ENCODE results near the gene CAPN14.

CAPN14 gene, protein sequence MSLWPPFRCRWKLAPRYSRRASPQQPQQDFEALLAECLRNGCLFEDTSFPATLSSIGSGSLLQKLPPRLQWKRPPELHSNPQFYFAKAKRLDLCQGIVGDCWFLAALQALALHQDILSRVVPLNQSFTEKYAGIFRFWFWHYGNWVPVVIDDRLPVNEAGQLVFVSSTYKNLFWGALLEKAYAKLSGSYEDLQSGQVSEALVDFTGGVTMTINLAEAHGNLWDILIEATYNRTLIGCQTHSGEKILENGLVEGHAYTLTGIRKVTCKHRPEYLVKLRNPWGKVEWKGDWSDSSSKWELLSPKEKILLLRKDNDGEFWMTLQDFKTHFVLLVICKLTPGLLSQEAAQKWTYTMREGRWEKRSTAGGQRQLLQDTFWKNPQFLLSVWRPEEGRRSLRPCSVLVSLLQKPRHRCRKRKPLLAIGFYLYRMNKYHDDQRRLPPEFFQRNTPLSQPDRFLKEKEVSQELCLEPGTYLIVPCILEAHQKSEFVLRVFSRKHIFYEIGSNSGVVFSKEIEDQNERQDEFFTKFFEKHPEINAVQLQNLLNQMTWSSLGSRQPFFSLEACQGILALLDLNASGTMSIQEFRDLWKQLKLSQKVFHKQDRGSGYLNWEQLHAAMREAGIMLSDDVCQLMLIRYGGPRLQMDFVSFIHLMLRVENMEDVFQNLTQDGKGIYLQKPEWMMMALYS

DNA sequence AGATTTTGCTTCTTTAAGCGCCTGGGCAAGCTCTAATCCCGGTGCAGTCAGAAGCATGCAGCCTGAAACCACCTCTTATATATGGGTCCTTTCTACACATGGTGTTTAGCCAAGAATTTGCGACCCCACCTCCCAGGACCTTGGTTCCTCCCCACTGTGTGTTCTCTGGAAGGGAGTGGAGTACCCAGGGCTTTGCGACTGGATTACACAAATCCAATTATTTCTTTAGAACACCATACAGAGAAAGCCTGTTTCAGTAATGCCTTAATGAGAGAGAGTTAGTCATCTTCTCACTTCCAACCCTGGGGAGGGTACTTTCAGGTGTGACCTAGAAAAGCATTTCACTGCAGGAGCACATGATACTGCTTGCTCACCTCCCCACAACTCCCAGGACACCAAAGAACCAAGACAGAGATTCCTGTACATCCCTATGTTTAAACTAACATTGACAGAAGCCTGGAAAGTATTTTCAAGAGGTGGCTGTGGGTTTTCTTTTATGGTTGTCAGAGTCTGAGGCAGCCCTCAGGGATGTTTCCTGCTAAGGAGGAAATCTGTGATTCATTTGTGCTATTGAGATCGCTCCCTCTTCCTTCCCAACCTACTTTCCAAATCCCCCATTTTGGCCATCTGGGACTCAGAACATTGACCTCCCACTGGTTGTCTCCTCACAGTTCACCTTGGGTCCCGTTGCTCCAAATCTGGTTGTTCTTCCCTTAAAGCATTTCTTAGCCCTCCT lies at the start of gene CAPN14:
Gene CAPN14, minus strand, starts transcription at position 51 of the 736 bp plus-strand sequence. CDS start 12,068 bp downstream, outside the sequence.
- no peak for DNase-seq (ENCODE audit: low read depth)

DNA sequence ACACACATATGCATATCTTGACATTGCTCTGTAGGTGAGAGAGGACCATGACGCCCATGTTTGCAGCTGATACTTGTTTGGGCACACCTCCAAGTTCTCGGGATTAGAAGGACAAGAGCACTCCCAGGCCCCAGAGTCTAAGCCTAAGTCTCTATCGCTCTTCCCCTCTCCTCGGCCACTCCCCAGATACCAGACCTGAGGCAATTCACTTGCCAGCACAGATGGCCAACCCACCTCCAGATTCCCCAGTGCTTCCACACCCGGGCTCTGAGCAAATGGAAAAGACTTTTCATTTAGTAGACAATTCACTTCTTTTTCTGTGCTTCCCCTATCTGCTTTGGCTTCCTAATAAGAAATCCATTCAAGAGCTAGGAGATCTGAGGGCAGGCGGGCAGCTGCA lies 49.5 kb upstream of the CAPN14 start:
- no peak for DNase-seq (ENCODE audit: low read depth)

DNA sequence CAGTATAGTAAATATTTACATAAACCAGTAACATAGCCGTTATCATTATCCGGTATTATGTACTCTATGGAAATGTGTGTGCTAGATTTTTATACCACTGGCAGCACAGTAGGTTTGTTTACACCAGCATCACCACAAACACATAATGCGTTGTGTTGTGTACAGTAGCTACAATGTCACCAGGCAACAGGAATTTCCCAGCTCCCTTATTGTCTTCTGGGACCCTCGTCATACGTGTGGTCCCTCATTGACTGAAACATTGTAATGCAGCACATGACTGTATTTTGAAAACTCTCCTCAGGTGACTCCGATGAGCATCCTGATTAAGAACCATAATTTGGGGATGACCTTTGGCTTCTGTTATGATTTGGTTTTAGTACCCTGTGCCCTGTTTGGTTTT lies 47.9 kb upstream of the CAPN14 start:
- DNase-seq (ENCODE audit: low read depth) = no peak

DNA sequence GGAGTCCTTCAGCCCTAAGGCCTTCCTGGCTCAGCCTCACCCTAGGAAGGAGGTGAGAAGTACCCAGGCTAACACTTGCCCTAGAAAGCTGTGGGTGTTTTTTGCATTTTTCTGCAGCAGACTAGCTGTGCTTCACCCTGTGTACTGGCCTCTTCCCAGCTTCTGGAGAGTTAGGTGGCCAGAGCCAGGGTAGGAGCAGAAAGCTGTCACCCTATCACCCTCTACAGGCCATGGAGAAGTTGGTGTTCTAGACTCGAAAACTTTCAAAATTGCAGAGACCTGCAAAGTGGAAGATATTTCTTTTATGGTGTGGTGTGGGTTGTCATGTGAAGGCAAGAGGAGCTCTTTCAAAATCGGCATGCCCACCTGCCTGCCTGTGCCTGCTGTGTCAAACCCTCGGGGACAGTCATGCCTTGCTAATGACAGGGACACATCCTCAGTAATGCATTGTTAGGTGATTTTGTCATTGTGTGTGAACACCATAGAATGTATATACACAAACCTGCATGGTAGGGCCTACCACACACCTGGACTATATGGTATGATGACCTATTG lies 46.4 kb upstream of the CAPN14 start:
- no peak for DNase-seq (ENCODE audit: low read depth)

DNA sequence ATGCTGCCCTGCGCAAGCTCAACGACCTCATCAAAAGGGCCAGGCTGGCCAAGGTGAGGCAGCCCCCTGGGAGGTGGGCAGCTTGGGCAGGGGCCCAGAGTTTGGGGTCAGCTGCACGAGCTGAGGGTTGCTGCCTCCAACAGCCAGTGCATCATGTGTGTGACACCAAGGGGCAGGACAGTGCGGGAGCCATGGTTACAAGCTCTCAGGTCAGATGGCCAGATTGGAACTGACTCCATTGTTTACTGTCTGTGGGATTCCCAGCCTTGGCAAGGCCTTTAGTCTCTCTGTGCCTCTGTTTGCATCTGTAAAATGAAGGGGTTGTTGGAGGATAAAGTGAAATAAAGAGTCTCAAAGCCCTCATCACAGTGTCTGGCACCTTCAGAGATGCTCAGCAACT lies 43.6 kb upstream of the CAPN14 start:
- DNase-seq (ENCODE audit: low read depth) = no peak

DNA sequence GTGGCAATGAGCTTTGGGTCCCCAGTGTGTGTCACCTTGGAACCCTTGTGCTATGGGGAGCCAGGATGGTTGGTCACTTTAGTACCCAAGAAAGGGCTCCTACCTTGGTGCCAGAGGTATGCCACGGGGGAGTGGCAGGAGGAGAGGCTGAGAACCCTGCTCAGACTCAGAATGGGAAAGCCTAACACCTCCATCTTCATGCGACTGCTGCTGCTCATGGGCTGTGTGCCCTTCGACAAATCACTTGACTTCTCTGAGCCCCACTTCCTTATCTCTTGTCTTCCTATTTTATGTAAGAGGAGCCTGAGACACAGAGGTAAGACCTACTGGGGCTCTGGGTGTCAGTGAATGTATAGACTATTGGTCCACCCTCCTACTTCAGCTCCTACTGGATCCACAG lies 41.8 kb upstream of the CAPN14 start:
- DNase-seq (ENCODE audit: low read depth) = no peak

DNA sequence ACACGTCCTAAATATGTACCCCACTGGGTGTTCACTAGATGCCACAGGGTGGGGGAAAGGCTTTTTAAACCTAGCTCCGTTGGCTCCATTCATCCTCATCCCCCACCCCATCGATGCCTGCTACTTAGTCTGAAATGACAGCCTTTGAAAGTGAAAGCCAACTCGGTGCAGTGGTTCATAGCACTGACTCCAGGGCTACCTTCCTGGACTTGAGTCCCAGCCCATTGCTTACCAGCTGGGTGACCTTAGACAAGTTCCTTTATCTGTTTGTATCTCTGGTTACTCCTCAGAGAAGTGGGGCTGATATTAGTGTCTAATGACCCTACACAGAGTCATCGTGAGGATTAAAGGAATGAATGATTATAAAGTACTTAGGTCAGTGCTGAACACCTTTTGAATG lies 41.0 kb upstream of the CAPN14 start:
- no peak for DNase-seq (ENCODE audit: low read depth)

DNA sequence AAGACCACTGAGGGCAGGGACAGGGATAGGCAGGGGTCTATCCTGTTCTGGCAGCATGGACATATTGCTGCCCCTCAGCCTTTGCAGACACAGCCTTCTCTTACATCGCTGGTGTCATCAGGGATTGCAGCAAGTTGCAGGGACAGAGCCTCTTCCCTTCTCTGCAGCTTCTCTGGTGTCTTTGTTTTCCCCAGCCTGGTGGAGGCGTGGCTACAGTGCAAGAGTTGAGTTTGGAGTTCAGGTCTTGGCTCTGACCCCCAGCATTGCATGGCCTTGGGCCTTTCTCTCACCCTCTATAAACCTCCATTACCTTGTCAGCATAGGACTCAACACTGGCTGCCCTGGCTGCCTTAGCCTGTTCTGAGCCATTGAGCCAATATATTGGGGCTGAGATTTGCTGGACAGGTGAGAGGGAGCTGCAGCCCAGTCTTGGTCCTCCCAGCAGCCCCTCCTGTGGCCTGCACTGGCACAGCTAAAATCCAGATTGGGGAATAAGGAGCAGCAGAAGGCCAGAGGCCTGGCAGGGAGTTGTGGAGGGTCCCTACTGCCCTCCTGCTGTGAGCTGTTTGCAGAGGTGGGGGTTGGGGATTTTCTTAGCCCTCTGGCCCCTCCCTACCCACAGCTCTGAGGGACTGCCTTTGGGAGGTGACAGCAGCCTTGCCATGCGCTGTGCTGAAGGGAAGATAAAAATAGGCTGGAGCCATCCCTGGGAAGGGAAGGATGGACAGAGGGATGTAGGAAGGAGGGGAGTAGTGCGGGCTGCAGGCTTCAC lies 39.5 kb upstream of the CAPN14 start:
- DNase-seq (ENCODE audit: low read depth) = no peak

DNA sequence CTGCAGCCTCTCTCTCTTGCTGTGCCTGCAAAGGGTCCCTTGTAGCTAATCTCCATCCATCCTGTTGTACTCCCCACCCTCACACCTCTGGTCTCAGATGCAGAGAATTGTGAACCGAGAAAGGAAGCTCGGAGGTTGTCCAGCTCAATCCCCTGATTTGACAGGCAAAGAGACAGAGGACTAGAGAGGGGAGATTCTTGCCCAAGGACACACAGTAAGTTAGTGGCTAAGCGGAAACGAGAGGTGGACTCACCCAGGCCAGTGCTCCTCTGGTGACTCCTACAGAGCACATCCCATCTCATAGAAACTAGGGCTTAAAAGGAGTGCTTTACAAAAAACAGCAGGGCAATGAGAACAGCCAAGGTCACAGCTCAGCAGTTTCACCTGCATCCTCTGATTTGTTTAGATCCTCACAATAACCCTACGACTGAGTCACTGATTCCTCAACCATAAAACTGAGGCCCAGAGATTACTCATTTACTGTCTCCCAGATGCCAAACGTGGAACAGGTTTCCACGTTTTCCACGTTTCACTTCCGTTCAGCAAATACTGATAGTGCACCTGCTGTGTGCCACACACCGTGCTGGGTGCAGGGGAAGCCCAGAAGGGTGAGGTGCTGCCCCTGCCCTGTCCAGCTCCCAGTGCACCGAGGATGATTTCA lies 38.7 kb upstream of the CAPN14 start:
- no peak for DNase-seq (ENCODE audit: low read depth)

DNA sequence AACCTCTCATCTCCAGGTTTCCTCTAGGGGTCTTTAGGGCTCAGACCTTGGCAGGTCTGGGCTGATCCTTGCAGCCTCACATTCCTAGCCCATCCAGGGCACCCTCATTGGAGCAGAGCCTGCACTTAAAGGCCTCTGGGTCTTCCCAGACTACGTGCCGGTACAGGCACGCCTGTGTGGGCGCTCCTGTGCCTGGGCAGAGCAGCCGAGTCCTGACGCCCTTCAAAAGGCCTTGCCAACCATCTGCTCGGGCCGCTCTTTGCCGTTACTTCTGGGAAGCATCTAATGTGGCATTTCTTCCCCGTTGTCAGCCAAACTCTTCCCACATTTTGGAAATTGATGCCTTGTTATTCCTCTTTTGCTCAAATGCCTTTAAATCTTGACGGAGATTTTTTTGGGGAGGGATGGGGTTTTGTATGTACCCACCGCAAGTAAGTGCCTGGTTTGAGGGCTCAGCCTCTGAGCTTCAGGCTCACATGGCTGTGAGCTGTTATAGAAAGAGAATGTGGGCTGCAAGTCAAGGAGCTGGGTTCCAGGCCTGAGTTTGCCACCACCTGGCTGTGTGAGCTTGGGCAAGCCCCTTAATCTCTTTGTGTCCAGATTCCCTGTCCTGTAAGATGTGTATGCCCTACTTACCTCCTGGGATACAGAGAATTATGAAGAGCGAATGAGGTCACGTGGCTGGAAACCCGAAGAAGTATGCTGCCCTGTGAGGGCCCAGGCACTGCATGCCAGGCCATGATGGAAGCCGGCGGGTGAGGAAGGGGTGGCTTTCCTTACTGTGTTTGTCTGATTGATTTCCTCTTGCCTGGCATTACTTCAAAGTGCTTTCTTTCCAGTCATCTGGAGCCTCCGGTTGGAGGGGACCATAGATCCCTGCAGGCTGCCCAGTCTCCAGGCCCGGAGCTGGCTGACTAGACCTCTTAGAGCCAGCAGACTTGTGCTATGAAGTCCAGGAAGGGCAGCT lies 37.2 kb upstream of the CAPN14 start:
- no peak for DNase-seq (ENCODE audit: low read depth)

DNA sequence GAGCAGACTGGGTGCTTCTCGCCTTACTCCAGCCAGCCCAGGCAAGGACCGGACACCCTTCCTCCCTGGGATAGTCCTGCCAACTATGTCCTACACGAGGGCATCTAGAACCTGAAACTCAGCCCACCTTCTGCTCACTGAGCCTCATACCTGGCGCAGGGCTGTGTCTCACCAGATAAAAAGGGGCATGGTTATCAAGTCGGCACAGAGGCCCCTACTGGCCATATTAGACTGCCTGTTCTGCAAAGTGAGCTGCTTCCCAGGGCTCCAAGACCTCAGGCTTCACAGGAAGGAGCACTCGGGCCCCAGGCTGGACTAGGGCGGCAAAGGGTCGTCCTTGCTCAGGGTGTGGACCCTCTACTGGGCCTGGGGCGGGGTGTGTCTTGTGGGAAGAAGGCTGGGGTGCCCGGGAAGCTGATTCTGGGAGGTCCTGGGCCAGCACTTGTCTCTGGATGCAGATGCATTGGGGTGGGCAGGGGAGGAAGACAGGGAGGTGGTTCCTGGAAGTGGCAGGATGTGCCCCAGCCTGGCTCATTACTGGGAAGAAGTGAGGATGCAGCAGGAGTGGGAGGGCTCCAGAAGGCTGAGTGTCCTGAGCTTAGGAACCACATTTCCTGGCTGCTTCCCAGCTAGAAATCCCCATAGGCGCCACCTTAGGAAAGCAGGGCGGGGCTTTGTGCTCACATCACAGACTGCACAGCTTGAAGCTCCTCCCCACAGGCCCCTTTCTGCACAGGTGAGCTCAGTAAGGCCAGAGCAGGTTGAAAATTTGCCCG lies 36.2 kb upstream of the CAPN14 start:
- DNase-seq (ENCODE audit: low read depth) = no peak

DNA sequence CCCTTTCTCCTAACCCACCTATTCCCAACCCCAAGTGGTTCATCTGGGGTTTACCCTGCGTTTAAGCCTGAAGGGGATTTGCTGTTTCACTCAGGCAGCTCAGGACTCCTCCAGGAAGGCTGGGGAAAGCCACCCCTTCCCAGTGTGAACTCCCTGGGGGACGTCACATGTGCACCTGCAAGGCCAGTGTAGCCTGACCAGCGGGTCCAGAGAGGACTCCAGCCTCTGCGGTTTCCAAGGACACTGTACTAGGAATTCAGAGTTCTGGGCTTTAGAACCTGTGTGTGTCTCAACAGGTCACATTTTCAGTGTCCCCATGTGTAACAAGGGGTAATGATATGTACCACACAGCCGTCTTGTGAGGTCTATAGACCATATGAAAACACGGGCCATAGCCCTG lies 34.5 kb upstream of the CAPN14 start:
- no peak for DNase-seq (ENCODE audit: low read depth)

DNA sequence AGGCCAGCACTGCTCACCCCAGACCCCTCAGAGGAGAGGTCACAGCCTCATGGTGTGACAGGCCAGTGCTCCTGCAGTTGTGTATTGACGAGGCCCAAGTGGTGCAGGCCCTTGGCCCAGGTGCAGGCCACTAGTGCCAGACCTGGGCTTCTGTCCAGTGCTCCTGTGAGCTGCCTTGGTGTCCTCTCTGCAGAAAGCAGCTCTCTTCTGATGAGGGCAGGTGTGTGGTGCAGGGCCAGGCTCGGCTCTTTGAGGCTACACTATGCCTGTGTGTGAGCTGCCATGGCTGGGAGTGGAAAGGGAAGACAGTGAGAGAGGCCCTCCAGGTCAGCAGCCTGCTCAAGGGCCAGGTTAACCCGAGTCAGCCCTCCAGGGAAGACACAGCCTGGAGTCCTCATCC lies 33.7 kb upstream of the CAPN14 start:
- DNase-seq (ENCODE audit: low read depth) = no peak

DNA sequence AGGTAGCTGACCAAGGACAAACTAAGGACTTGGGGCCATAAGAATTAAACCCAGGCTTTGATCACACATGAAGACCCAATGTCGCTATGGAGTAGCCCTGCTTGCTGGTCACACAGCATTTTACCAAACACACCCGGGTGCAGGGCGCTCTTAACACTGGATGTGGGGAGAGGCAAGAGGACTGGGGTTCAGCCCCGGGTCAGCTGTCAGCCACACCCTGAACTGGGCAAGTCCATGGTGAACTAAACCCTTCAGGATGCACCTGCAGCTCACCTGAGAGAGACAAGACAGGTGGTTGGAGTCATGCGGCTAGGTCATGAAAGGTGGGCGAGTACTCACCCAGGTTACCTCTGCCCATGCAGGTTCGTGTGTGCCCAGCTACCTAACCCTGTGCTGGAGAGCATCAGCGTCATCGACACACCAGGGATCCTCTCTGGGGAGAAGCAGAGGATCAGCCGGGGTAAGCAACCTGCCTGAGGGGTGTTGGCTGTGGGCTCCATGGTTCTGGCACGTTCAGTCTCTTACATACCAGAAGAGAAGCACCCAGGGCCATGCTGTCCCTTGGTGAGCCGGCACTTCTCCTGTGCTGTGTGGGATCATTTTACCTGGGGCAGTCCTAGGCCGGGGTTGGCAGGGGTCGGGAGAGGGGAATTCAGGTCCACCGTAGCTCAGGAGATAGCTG lies 31.8 kb upstream of the CAPN14 start:
- DNase-seq (ENCODE audit: low read depth) = no peak

DNA sequence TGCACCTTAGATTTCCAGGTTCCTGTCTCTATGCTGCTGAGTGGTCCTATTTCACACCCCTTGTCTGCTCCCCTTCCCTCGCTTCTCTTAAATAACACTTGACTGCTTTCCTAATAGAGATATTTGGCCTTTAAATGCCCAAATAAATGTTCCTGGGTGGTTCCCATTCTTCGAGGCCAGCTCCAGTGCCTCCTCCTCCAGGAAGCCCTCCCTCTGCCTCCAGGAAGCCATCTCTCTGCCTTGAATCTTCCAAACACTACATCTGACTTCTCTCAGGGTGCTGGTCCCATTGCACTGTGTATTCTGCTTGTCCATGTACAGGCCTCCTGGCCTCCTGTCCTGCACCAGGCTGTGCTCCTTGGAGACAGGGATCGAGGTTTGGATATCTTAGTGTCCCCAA lies 30.8 kb upstream of the CAPN14 start:
- no peak for DNase-seq (ENCODE audit: low read depth)

DNA sequence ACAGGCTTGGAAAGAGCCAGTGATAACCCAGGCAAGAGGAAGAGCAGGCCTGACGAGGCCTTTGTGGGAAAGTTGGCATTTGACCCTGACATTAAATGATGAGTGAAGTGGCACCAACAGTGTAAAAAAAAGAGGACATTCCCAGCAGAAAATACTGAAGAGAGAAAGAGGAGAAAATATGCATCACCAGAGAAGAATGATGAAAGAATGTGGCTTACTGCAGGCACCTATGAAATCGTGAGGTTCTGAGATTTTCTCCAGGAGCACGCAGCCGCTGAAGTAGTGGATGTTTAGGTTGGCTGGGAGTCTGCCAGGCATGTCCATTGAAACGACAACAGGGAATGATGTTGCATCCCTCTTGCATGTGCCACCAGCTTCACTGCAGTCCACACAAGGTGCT lies 30.4 kb upstream of the CAPN14 start:
- no peak for DNase-seq (ENCODE audit: low read depth)

DNA sequence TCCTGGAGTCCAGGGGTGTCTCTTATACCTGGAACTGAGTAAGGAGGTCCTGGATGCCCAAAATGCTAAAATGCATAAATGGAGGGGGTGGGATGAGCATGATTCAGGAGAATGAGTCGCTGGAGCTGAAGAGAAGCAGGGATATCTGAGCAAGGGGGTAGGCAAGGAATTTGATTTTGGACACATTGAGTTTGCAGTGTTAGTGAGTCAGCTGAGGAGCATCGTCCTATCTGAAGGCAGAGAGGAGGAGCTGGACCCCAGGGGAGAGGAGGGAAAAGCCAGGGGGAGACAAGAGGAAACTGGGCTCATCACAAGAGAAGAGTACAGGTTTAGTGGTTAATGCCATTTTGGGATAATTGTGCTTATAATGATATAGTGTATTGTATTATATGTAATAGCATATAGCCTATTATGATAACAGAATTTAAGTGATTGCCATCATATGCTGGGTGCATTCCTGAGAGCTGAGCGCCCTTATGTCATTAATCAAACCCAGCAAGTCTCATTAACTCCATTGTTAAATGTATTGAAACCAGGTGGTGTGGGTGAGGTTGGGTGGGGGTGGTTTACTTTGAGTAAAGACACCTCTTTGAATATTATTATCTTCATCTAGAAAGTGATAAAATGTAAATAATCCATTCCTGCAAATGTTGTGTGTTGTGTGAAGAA lies 29.0 kb upstream of the CAPN14 start:
- no peak for DNase-seq (ENCODE audit: low read depth)

DNA sequence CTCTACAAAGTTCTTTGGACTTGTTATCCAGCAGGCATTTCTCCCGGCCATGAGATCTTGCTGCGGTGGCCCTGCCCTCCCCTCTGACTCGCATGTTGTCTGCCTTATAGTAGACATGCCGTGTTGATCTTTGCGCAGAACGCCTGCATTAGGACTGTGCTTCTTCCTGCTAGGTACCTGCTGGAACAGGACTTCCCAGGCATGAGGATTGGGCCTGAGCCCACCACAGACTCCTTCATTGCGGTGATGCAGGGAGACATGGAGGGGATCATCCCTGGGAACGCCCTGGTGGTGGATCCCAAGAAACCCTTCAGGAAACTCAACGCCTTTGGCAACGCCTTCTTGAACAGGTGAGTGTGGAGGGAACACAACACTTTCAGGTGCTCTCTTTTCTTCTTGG lies 26.8 kb upstream of the CAPN14 start:
- no peak for DNase-seq (ENCODE audit: low read depth)

Measured in stimulated activated CD8-positive, alpha-beta memory T cell treated with anti-CD3 and anti-CD28 coated beads, Interleukin-12 subunit alpha, Interleukin-12 subunit beta, amount 100 ng/mL, for 1 hour (primary cell).